K562 (cell line): ENCODE results near the gene TCF4.

Source experiments
- SPI1 ChIP-seq: IDR thresholded peaks from 2 replicates; pipeline ENCODE4 v1.6.1; 2011; ENCODE audit warnings: low read depth, low read length, control low read depth, borderline replicate concordance
- ZNF431 ChIP-seq: sonication (generic); formaldehyde crosslinking; IDR thresholded peaks from 2 replicates; pipeline ENCODE4 v1.8.0; 2022; ENCODE audit warnings: mild to moderate bottlenecking, missing genetic modification reagents

- no peak for TF ChIP-seq ZNF431
- TF ChIP-seq SPI1 = no peak
These were observed 140.3 kb downstream of the TCF4 start for GRCh38 chr18:55447672-55448018.
